Body of pancreas (tissue), 4 donors: ENCODE data around the gene SERPINE1.

Experiments
- CTCF ChIP-seq, 7 experiments: fragments of 450-650 bp in 4 of 7; fragments of 200-600 bp in 3 of 7; sonication (generic) in 3 of 7; IDR thresholded peaks; one replicate each; pipeline ENCODE4 v1.5.1; 2016 to 2019; ENCODE audit warnings: antibody characterized with exemption in 7 of 7
- POLR2A ChIP-seq, 3 donors: fragments of 450-650 bp; IDR thresholded peaks; one replicate each; pipeline ENCODE4 v1.6.1; 2016; ENCODE audit warnings: antibody characterized with exemption in 3 of 3, mild to moderate bottlenecking in 2 of 3

- TF ChIP-seq CTCF (IDR thresholded peaks at IDR 0.05) (no peak), POLR2A (IDR thresholded peaks at IDR 0.05) (no peak)
These were observed 30.1 kb downstream of the SERPINE1 start for GRCh38 chr7:101156866-101157589.
